Gastrocnemius medialis (tissue), 4 donors: Measurements from ENCODE around the gene ENOX1.

Source experiments
- CTCF ChIP-seq, 5 experiments: fragments of 450-650 bp in 3 of 5; fragments of 200-600 bp in 2 of 5; sonication (generic) in 2 of 5; IDR thresholded peaks in 4 of 5; conservative IDR thresholded peaks in 1 of 5; 1 replicate in 4 of 5; 2 replicates in 1 of 5; pipeline ENCODE4 v1.5.1; 2016 to 2019; ENCODE audit warnings: antibody characterized with exemption in 5 of 5, mild to moderate bottlenecking in 3 of 5, moderate library complexity in 3 of 5
- POLR2A ChIP-seq, 2 donors: fragments of 450-650 bp; IDR thresholded peaks; one replicate each; pipeline ENCODE4 v1.6.1; 2017; ENCODE audit warnings: antibody characterized with exemption in 2 of 2, mild to moderate bottlenecking in 2 of 2, moderate library complexity in 2 of 2

- no peak for TF ChIP-seq CTCF (IDR thresholded peaks at IDR 0.05 in 4 of 5, conservative IDR thresholded peaks at IDR 0.05 in 1 of 5)
- no peak for TF ChIP-seq POLR2A (IDR thresholded peaks at IDR 0.05)
Observed at GRCh38 chr13:43544011-43544410, 242.8 kb downstream of the ENOX1 start.
